ENCODE results near the gene LEFTY1.
A peak's percentile ranks its signal among the peaks of the same experiment; 100 is the strongest.

LEFTY1 gene

DNA sequence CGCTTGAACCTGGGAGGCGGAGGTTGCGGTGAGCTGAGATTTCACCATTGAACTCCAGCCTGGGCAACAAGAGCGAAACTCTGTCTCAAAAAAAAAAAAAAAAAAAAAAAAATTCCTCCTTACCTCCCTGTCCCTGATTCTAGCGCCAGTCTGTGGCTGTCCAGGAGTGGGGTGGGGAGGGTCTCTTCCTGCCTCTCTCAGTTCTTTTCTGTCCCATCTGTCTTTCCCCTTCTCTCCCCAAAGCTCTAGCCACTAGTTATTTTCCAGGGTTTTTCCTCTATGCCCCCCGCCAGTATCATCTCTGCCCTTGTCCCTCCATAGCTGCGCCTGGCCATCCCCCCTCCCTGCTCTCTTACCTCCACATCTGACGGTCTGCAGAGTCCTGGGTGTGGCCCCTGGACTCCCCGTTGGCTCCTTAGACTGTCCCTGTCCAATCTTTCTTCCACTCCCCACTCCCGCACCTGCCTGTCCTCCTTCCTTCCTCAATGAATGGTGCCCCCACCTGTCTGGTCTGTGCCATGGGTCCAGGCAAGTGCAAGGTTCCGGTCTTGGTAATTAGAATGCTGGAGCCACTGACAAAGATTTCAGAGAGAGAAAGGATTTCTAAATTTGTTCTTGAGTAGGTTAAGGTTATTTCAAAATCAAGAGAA is 5.2 kb downstream of the LEFTY1 start:
- Histone ChIP-seq H3K9me3 (ENCODE audit: control insufficient read depth, low read length) (no peaks in the 10 kb centered on the region), H3K27me3 (replicated peaks; ENCODE audit: control insufficient read depth, insufficient read depth, low read length) (peaks cover 5% of the 10 kb centered on the region), H3K36me3 (ENCODE audit: control insufficient read depth, insufficient read depth, low read length, severe bottlenecking) (no peaks in the 10 kb centered on the region), H3K4me1 (ENCODE audit: control insufficient read depth, insufficient read depth, low read length) (peaks cover 36% of the 10 kb centered on the region), H3K4me3 (ENCODE audit: low read length) (no peak overlapping the region), H3K9ac (ENCODE audit: low read length) (peak overlapping the region; percentile 98)
- DNase-seq (ENCODE audit: low read depth), result no peak

DNA sequence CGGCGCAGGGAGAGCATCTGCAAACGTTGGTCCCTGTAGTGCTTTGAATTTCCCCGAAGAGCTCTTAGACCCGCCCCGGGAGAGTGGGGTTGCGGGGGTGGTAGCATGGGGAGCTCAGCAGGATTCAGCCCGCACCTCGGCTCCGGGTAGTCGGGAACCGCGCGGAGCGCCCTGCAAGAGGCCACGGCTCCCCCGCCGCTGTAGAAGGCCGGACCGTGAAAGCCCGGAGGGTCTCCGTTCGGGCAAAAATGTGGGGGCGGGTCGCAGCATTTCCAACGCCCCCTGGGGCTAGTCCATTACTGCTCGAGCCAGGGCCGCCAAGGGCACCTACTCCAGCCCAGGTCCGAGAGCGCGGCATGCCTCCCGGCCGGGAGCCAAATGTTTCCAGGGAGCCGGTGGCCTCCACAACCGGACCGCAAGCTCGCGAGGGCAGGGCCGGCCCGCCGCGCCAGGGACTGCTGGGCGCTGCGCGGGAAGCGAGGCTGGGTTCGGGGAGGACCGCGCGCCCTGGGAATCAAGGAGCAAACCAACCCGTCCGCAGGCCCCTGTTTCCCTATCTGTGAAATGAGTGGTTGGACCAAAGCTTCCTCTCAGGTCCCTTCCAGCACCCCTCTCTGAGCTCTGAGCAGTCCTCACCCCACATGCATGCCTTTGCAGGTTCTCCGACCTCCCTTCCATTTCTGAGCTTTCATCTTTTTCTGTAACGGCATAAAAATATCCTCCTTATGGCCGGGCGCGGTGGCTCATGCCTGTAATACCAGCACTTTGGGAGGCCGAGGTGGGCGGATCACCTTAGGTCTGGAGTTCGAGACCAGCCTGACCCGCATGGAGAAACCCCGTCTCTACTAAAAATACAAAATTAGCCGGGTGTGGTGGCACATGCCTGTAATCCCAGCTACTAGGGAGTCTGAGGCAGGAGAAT is 6.0 kb downstream of the LEFTY1 start:
- peak overlapping the region; percentile 98 for H3K9ac ChIP-seq (ENCODE audit: low read length)
- H3K27me3 ChIP-seq (replicated peaks; ENCODE audit: control insufficient read depth, insufficient read depth, low read length), result peaks cover 5% of the 10 kb centered on the region
- DNase-seq (ENCODE audit: low read depth), result peak; percentile 77
- peak overlapping the region; percentile 96 for H3K4me3 ChIP-seq (ENCODE audit: low read length)
- H3K9me3 ChIP-seq (ENCODE audit: control insufficient read depth, low read length), result no peaks in the 10 kb centered on the region
- no peaks in the 10 kb centered on the region for H3K36me3 ChIP-seq (ENCODE audit: control insufficient read depth, insufficient read depth, low read length, severe bottlenecking)
- peaks cover 44% of the 10 kb centered on the region for H3K4me1 ChIP-seq (ENCODE audit: control insufficient read depth, insufficient read depth, low read length)

DNA sequence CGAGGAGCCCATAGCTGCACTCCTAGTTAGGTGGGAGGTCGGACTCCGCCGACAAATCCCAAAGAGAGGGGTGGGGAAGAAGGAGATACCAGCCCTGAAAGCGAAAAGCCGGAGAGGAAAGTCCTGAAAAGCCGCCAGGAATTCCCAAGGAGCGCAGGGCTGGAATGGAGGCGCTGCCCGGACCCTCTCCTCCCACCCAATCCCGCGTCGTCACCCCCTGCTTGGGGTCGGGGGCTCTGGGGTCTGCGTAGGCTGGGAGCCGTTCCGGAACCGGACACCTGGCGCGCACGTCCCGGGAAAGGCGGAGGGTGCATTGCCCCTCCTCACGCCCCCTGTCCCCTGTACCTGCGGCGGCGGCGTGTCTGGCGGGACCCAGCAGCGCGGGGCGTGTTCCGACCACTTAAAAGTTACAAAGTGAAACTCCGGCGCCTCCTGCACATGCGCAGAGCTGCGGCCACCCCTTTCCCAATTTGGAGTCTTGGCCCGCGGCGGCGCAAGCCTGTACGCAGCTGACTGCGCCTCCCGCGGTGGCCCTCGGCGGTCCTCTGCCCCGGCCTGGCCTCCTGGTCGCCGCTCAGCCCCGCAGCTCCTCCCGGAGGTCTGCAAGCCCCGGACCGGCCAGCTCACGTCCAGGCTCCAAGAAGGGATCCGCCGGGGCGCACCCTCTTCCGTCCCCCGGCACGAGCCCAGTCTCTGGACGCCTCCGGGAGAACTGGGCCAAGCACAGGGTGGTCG is 6.8 kb downstream of the LEFTY1 start, which contains the start of gene TMEM63A:
TMEM63A (minus strand) TSS at position 422 of the 735 bp plus-strand sequence. CDS start 4,800 bp downstream, outside the sequence.
- peak within 1 kb of the TSS; percentile 96 for H3K4me3 ChIP-seq (ENCODE audit: low read length)
- peaks cover 4% of the 10 kb centered on the region for H3K27me3 ChIP-seq (replicated peaks; ENCODE audit: control insufficient read depth, insufficient read depth, low read length)
- peaks cover 53% of the 10 kb centered on the region for H3K4me1 ChIP-seq (ENCODE audit: control insufficient read depth, insufficient read depth, low read length)
- no peaks in the 10 kb centered on the region for H3K9me3 ChIP-seq (ENCODE audit: control insufficient read depth, low read length)
- DNase-seq (ENCODE audit: low read depth), result peak; percentile 95
- peak within 1 kb of the TSS; percentile 98 for H3K9ac ChIP-seq (ENCODE audit: low read length)
- H3K36me3 ChIP-seq (ENCODE audit: control insufficient read depth, insufficient read depth, low read length, severe bottlenecking), result peaks cover 3% of the 10 kb centered on the region

DNA sequence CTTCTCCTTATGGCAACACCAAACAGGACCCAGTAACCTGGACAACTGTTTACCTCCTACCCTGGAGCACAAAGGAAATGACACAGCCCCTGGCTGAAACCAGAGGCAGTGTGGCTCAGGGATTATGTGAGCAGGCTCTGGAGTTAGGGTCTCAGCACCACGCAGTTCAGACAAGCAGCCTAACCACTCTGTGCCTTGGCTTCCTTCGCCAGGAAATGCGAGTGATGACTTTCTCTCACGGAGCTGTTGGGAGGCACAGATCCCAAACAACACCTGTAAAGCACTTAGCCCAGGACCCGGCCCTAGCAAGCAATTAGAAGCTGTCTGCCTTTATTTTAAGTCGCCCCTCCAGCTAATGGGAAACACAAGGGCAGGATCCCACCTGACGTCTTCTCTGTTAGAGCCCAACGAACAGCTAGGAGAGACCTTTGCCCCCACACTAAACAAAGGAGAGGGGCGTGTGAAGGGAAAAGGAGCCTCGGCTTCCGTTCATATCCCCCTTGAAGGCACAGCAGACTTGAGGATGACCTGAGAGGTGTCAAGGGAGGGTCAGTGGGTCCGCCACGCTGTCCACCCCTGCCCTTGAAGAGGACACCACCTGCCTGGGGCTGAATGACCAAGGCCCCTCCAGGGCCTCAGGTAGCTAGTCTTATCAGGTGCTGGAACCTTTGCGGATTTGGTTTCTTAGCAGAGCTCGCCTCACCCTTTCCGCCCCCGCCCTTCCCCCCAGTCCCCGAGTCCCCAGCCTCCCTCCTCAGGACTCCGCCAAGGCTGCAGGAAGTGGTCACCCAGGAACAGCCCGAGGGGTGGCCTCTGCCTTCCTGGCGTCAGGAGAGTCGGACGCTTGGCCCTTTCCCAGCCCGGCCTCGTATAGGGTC is 7.6 kb downstream of the LEFTY1 start:
- peak; percentile 56 for DNase-seq (ENCODE audit: low read depth)
- peak overlapping the region; percentile 96 for H3K4me3 ChIP-seq (ENCODE audit: low read length)
- no peaks in the 10 kb centered on the region for H3K27me3 ChIP-seq (replicated peaks; ENCODE audit: control insufficient read depth, insufficient read depth, low read length)

DNA sequence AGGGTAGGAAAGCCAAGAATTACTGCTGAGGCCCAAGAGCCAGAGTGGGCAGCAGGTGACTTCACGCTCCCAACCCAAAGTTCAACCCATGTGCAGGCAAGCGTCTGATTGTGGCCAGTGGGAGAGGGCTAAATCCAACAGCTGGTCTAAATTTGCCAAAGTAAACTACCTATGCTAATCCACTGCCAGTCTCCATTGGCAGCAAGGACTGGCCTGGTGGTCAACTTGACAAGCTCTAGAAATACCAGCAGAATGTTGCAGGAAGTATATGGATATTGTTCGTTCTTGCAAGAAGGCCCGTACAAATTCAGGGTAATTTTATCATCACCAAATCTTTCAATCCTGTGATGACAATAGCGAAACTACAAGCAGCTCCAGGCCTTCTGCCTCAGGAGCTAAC is 8.3 kb downstream of the LEFTY1 start:
- H3K4me1 ChIP-seq (ENCODE audit: control insufficient read depth, insufficient read depth, low read length), result peaks cover 56% of the 10 kb centered on the region
- H3K9ac ChIP-seq (ENCODE audit: low read length), result peak overlapping the region; percentile 98
- H3K9me3 ChIP-seq (ENCODE audit: control insufficient read depth, low read length), result no peaks in the 10 kb centered on the region
- peak; percentile 21 for DNase-seq (ENCODE audit: low read depth)
- H3K4me3 ChIP-seq (ENCODE audit: low read length), result peak overlapping the region; percentile 96
- H3K27me3 ChIP-seq (replicated peaks; ENCODE audit: control insufficient read depth, insufficient read depth, low read length), result no peaks in the 10 kb centered on the region
- peaks cover 11% of the 10 kb centered on the region for H3K36me3 ChIP-seq (ENCODE audit: control insufficient read depth, insufficient read depth, low read length, severe bottlenecking)

More for the DNA sequence above, 7.6 kb downstream of the LEFTY1 start:
- H3K9ac ChIP-seq (ENCODE audit: low read length), result peak overlapping the region; percentile 98
- peaks cover 8% of the 10 kb centered on the region for H3K36me3 ChIP-seq (ENCODE audit: control insufficient read depth, insufficient read depth, low read length, severe bottlenecking)
- H3K4me1 ChIP-seq (ENCODE audit: control insufficient read depth, insufficient read depth, low read length), result peaks cover 56% of the 10 kb centered on the region
- H3K9me3 ChIP-seq (ENCODE audit: control insufficient read depth, low read length), result no peaks in the 10 kb centered on the region

DNA sequence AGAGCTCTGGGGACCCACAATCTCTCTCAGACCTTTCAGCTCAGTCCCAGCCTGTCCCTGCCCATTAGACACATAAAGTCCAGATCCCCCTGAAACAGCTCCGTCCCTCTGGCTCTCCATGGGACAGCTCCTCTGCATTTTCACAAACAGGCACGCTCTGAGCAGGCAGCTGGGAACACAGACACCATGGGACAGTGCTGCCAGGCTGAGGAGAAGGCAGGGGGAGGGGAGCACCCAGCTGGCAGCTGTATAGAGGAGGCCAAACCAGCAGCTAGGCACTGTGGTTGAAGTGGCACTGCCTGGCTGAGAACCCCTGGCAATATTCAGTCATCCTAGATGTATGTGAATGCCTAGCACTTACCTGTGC is 8.7 kb downstream of the LEFTY1 start:
- H3K27me3 ChIP-seq (replicated peaks; ENCODE audit: control insufficient read depth, insufficient read depth, low read length), result no peaks in the 10 kb centered on the region
- H3K9me3 ChIP-seq (ENCODE audit: control insufficient read depth, low read length), result no peaks in the 10 kb centered on the region
- H3K36me3 ChIP-seq (ENCODE audit: control insufficient read depth, insufficient read depth, low read length, severe bottlenecking), result peaks cover 16% of the 10 kb centered on the region
- peak overlapping the region; percentile 18 for H3K9ac ChIP-seq (ENCODE audit: low read length)
- peak; percentile 5 for DNase-seq (ENCODE audit: low read depth)
- H3K4me1 ChIP-seq (ENCODE audit: control insufficient read depth, insufficient read depth, low read length), result peaks cover 56% of the 10 kb centered on the region
- H3K4me3 ChIP-seq (ENCODE audit: low read length), result peak overlapping the region; percentile 96

DNA sequence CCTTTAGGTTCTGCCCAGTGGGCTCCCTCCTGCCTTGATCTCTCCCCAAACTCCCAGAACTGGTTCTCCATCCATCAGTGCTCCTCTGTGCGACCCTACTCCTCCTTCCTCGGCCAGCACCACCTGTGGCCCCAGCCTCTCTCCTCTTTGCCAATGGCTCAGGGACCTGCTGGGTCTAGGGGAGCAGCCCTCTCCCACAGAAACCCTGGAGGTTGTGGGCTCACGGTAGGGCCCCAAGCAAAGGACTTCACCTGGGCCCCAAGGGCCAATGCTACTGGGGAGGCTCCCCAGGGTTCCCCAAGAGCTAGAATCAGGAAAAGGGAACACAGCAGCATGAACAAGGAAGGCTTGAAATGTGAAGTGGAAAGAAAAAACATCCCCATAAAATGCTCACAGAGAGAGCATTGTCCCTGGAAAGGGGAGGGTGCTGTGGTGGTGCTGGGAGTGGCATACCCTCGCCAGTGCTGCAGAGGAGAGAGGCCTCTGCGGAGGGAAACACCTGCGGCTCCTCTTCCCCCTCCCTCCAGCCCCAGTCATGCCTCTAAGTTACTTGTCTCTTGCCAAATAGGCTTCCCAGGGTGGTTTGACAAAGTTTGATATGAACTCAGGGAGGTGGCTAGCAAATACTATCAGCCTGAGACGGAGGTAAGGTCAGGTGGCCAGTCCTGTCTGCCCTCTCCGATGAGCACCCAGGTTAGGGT is 9.3 kb downstream of the LEFTY1 start:
- peak overlapping the region; percentile 44 for H3K4me3 ChIP-seq (ENCODE audit: low read length)
- DNase-seq (ENCODE audit: low read depth), result no peak
- H3K9ac ChIP-seq (ENCODE audit: low read length), result peak overlapping the region; percentile 18
- no peaks in the 10 kb centered on the region for H3K27me3 ChIP-seq (replicated peaks; ENCODE audit: control insufficient read depth, insufficient read depth, low read length)
- peaks cover 21% of the 10 kb centered on the region for H3K36me3 ChIP-seq (ENCODE audit: control insufficient read depth, insufficient read depth, low read length, severe bottlenecking)
- H3K9me3 ChIP-seq (ENCODE audit: control insufficient read depth, low read length), result no peaks in the 10 kb centered on the region
- H3K4me1 ChIP-seq (ENCODE audit: control insufficient read depth, insufficient read depth, low read length), result peaks cover 56% of the 10 kb centered on the region

DNA sequence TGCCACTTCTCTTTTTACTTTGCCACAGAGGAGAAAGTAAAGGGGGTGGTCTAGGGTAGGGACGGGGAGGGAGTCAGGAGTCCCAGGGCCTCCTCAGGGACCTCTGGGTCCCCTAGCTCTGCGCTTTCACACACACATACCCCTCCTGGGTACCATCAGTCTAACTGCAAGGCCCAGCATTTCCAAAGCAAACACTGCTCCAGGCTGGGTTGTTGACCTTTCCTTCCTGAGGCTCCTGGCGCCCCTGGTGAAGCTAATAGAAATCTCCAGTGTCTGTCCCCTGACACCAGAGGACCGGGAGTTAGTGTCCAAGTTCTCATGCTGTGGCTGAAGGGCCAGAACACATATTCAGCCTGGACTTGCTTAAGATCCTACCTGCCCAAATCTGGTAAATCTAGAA is 10.7 kb downstream of the LEFTY1 start:
- Histone ChIP-seq H3K27me3 (replicated peaks; ENCODE audit: control insufficient read depth, insufficient read depth, low read length) (no peaks in the 10 kb centered on the region), H3K36me3 (ENCODE audit: control insufficient read depth, insufficient read depth, low read length, severe bottlenecking) (peaks cover 30% of the 10 kb centered on the region), H3K4me3 (ENCODE audit: low read length) (no peak overlapping the region), H3K4me1 (ENCODE audit: control insufficient read depth, insufficient read depth, low read length) (peaks cover 52% of the 10 kb centered on the region), H3K9me3 (ENCODE audit: control insufficient read depth, low read length) (no peaks in the 10 kb centered on the region), H3K9ac (ENCODE audit: low read length) (peak overlapping the region; percentile 18)
- no peak for DNase-seq (ENCODE audit: low read depth)

DNA sequence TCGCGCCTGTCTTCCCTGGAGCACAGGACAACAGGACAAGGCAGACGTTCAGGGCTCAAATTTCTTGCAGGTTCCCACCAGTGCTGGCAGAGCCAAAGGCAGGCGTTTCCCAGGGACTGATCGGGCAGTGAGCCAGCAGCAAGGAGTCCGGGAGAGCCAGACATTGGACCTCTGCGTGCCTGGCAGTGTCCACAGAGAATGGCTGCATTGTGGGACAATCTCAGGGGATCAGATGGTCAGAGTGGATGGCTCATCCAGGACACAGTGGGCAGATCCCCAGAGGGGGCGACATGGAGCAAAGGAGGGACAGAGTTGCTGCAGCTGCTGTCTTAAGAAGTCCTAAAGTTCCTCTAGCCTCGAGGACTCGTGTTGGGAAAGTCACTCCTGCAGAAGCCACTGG is 11.4 kb downstream of the LEFTY1 start:
- Histone ChIP-seq H3K36me3 (ENCODE audit: control insufficient read depth, insufficient read depth, low read length, severe bottlenecking) (peaks cover 33% of the 10 kb centered on the region), H3K9ac (ENCODE audit: low read length) (peak overlapping the region; percentile 18), H3K9me3 (ENCODE audit: control insufficient read depth, low read length) (no peaks in the 10 kb centered on the region), H3K4me3 (ENCODE audit: low read length) (no peak overlapping the region), H3K27me3 (replicated peaks; ENCODE audit: control insufficient read depth, insufficient read depth, low read length) (no peaks in the 10 kb centered on the region), H3K4me1 (ENCODE audit: control insufficient read depth, insufficient read depth, low read length) (peaks cover 47% of the 10 kb centered on the region)
- DNase-seq (ENCODE audit: low read depth), result peak; percentile 55

DNA sequence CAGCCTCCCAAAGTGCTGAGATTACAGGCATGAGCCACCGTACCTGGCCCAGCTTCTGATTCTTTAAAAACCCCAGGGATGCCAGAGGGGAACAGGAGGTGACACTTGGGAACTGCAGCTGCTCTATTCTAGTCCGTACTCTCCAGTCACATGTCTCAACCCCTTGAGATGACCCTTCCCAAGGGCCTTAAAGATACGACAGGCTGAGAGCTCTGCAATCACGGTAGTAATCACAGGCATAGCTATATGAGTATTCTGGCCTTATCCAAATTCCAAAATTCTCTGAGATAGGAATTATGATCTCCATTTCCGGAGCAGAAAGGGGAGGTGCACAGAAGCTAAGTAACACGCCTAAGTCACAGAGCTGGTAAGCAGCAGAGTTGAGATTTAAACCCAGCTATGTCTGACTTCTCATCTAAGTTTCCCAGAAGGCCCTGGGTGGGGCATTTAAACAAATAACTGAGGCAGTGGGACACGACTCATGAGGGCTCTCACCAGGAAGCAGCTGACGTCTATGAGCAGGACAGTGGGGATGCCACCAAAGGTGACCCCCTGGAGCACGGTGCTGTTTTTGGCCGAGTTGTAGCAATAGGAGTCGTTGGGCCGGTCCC is 11.9 kb downstream of the LEFTY1 start:
- Histone ChIP-seq H3K36me3 (ENCODE audit: control insufficient read depth, insufficient read depth, low read length, severe bottlenecking) (peaks cover 36% of the 10 kb centered on the region), H3K4me3 (ENCODE audit: low read length) (no peak overlapping the region), H3K9me3 (ENCODE audit: control insufficient read depth, low read length) (no peaks in the 10 kb centered on the region), H3K9ac (ENCODE audit: low read length) (no peak overlapping the region), H3K27me3 (replicated peaks; ENCODE audit: control insufficient read depth, insufficient read depth, low read length) (no peaks in the 10 kb centered on the region), H3K4me1 (ENCODE audit: control insufficient read depth, insufficient read depth, low read length) (peaks cover 47% of the 10 kb centered on the region)
- no peak for DNase-seq (ENCODE audit: low read depth)

Measured in adipocyte (in vitro differentiated cells).